GM12874 (cell line): Measurements from ENCODE around the gene UVSSA.

Experiments
- TF ChIP-seq, protein P1 (sequence below): IDR thresholded peaks from 2 replicates; pipeline ENCODE4 v1.5.1; 2011; ENCODE audit warnings: low read depth, mild to moderate bottlenecking, control low read depth, low read length, moderate library complexity; ENCODE audit not compliant: insufficient read depth

Gene UVSSA

DNA sequence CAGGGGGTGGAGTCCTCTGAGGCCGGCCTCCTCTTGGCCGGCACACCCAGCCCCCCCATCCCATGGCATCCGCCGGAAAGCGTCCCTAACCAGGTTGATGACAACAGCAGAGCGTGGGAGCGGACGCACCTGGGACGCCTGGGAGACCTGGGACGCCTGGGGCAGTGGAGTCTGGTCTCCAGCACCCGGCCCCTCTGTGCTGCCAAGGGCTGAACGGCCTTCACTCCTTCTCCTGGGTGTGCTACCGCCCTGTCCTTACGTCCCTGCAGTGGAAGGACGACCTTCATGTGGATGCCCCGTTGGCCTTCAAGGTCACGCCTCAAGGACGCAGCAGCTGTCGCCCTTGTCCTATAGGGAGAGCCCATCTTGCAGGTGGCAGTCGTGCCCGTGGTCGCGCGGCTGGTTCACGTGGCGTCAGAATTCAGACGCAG is 32.4 kb downstream of the UVSSA start:
- TF ChIP-seq, protein P1, sequence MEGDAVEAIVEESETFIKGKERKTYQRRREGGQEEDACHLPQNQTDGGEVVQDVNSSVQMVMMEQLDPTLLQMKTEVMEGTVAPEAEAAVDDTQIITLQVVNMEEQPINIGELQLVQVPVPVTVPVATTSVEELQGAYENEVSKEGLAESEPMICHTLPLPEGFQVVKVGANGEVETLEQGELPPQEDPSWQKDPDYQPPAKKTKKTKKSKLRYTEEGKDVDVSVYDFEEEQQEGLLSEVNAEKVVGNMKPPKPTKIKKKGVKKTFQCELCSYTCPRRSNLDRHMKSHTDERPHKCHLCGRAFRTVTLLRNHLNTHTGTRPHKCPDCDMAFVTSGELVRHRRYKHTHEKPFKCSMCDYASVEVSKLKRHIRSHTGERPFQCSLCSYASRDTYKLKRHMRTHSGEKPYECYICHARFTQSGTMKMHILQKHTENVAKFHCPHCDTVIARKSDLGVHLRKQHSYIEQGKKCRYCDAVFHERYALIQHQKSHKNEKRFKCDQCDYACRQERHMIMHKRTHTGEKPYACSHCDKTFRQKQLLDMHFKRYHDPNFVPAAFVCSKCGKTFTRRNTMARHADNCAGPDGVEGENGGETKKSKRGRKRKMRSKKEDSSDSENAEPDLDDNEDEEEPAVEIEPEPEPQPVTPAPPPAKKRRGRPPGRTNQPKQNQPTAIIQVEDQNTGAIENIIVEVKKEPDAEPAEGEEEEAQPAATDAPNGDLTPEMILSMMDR = no peak

DNA sequence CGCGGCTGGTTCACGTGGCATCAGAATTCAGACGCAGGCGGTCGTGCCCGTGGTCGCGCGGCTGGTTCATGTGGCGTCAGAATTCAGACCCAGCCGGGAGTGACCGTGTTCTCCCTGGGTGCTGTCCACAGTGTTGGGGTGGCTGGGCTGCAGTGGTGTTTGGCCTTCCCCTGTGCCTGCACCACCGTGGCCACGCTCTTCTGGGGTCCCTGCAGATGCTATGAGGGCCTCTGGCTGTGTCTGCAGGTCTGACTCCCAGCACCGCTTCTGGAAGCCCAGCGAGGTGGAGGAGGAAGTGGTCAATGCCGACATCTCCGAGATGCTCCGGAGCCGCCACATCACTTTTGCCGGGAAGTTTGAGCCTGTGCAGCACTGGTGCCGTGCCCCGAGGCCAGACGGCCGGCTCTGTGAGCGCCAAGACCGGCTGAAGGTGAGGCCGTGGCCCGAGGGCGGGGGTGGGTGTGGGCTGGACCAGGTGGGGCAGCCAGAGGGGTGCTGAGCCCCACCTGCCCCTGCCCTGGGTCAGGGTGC is 32.9 kb downstream of the UVSSA start:
- TF ChIP-seq, protein P1 = no peak

DNA sequence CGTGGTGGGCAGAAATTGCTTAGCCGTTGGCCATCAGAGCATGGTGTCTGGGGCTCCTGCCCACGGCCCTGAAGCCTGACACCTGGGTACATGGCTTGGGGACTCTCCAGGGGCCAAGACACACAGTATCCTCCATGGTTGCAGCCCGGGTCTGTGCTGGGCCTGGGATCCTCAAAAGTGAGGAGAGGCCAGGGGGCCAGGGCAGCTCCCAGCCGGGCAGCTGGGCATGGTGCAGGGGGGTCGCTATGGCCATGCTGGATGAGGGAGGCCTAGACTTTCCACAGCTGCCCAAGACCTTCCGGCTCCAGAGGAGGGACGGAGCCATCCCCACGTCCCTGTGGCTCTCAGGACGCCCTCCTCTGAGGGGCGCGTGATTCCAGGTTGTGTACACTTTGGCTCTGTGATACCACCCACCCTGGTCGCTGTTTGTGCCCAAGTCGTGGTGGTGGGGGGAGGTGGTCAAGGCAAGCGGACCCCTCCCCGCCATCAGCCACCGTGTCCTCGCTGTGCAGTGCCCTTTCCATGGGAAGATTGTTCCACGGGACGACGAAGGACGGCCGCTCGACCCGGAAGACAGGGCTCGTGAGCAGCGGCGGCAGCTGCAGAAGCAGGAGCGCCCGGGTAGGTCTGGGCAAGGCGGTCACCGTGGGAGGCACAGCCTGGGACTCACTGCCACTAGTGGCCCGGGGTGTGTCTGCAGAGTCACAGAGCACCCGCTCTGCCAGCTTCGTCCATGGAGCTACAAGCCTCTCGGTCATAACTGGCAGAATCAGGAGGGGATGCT is 33.6 kb downstream of the UVSSA start:
- TF ChIP-seq, protein P1 = no peak

DNA sequence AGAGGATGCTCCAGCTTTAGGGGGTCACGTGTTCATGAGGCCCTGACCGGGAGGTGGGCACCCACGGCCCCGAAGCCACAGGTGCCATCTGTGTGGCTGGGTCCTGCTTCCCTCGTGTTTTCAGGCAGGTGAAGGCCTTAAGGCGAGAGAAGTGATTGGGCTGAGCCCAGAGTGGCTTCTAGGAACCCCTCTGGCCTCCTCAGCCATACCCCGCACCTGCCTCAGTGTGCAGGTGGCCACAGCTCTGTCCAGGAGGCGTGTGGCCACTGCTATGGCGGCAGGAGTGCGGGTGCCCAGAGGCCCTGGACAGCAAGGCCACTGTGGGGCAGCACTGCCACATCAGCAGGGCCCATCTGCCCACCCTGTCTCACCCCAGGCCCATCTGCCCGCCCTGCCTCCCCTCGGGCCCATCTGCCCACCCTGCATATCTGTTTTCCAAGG is 34.2 kb downstream of the UVSSA start:
- TF ChIP-seq, protein P1 = no peak

DNA sequence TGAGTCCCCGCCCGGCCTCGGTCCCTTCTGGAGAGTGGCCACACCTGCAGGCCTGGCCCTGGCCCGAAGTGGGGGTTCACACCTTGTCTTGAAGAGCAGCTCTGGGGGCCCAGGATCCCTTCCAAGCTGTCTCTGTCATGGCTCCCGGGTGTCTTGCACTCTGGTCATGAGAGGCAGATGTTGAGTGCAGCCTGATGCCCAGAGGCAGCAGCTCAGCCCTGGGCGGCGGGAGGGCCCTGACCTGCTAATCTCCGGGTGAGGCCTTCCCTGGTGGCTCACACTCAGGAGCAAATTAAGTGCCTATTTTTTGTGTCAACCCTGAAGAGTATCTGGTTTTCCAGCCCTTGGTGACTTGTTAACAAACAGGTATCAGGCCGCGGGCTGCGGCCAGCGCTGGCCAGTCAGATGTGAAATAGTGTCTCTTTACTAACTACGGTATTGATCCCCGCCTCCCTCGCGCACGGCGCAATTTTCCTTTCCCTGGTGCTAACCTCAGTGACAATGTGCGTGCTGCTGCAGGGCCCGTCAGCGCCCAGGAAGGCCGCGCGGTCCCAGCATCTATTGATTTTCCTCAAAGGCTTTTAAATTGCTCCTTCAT is 35.0 kb downstream of the UVSSA start:
- TF ChIP-seq, protein P1 = no peak

DNA sequence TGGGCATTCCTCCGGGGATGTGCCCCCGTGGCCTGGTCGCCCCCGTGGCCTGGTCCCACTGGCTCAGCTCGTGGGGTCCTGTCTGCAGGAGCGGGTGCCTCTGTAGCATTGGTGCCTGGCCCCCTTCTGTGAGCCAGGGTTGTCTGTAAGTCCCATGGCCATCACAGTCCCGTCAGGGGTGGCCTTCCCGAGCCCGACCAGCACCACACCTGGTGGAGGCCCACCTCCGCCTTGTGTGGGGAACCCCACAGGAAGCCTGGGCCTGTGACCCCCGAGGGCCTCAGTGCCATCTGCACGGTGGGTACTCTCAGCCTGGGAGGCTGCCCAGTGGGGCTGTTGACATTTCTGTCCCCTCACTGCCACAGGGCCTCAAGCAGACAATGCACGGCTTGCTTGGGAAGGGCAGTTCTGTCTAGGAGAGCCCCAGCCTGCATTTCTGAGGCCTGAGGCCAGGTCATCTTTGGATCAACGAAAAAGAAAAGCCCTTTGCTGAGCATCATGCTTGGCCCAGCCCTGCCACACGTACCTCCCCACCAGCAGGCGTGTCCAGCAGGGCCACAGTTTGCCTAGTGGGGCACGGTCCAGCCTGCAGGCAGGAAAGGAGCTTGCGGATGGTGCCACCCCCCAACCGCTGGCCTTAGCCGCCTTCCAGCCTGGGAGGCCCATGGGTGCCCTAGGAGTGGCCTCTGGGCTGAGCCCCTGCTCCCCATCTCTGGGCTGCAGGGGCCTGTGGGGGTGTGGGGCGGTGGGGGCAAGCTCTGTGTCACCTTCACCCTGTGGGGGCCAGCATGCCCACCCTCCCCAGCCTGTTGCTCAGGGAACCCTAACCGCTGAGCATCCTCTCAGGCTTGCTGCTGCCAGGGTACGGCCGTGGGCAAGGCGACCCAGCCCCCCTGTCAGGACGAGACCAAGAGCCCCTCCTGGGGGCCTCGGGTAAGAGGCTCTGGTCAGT is 36.0 kb downstream of the UVSSA start:
- TF ChIP-seq, protein P1 = no peak
